A673 (cell line): ENCODE data around the gene CPB1.

Experiments
- EZH2 ChIP-seq: fragments of 200-600 bp; sonication (generic); IDR thresholded peaks from 2 replicates; pipeline ENCODE4 v1.6.1; 2017; ENCODE audit warnings: borderline replicate concordance, low read depth, mild to moderate bottlenecking, mixed read lengths, antibody characterized with exemption, low read length; ENCODE audit not compliant: poor library complexity, severe bottlenecking
- TF ChIP-seq, protein P1 (sequence below): fragments of 300-800, 200-600 bp; sonication (generic); conservative IDR thresholded peaks from 2 replicates; pipeline ENCODE4 v1.5.1; 2017; ENCODE audit warnings: low read depth, mild to moderate bottlenecking, antibody characterized with exemption, low read length, moderate library complexity, mixed read lengths

DNA sequence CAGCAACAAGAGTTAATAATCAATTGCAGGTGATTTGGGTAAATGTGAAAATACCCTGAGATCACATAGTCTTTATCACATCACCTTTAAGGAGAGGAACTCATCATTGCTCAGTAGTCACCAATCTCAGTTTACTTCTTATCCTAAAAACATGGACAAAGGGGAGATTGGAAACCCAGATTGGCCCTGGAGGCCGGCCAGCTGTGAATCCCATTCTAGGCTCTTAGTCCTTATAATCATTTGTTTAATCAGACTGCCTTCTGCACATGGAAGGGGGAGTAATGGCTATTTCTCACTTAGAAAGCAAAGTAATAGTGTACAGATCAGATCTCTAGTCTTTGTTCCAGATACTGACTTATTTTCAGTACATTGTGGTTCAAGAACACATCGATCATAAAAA, 37.2 kb upstream of the CPB1 start:
- TF ChIP-seq, protein P1, sequence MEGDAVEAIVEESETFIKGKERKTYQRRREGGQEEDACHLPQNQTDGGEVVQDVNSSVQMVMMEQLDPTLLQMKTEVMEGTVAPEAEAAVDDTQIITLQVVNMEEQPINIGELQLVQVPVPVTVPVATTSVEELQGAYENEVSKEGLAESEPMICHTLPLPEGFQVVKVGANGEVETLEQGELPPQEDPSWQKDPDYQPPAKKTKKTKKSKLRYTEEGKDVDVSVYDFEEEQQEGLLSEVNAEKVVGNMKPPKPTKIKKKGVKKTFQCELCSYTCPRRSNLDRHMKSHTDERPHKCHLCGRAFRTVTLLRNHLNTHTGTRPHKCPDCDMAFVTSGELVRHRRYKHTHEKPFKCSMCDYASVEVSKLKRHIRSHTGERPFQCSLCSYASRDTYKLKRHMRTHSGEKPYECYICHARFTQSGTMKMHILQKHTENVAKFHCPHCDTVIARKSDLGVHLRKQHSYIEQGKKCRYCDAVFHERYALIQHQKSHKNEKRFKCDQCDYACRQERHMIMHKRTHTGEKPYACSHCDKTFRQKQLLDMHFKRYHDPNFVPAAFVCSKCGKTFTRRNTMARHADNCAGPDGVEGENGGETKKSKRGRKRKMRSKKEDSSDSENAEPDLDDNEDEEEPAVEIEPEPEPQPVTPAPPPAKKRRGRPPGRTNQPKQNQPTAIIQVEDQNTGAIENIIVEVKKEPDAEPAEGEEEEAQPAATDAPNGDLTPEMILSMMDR: no peak
- no peak for TF ChIP-seq EZH2
